Nephron (organoid): Measurements from ENCODE around the gene LSS.
"Not testable (repeated sequence)": the region's sequence is repeated elsewhere in the genome, so short reads cannot be mapped to it uniquely, and the experiment has no call there.

Source experiments
- H3K27ac Mint-ChIP-seq, 3 experiments: 2 replicates each; pipeline ENCODE4 v1.8.0; 2020; ENCODE audit warnings: mixed read lengths in 3 of 3, mild to moderate bottlenecking in 2 of 3, moderate library complexity in 1 of 3
- H3K27me3 Mint-ChIP-seq: 2 replicates; pipeline ENCODE4 v1.8.0; 2021; ENCODE audit warnings: low read depth, mild to moderate bottlenecking, moderate library complexity, mixed read lengths
- H3K36me3 Mint-ChIP-seq: 2 replicates; pipeline ENCODE4 v1.8.0; 2020; ENCODE audit warnings: low read depth, mixed read lengths
- H3K4me1 Mint-ChIP-seq: 2 replicates; pipeline ENCODE4 v1.8.0; 2020; ENCODE audit warnings: mixed read lengths
- H3K4me3 Mint-ChIP-seq, 3 experiments: 2 replicates each; pipeline ENCODE4 v1.8.0; 2020; ENCODE audit warnings: mild to moderate bottlenecking in 3 of 3, mixed read lengths in 3 of 3, moderate library complexity in 2 of 3
- H3K9me3 Mint-ChIP-seq: 2 replicates; pipeline ENCODE4 v1.8.0; 2020; ENCODE audit warnings: mixed read lengths
- CTCF ChIP-seq, 3 experiments: fragments of 200-600 bp; sonication (generic); IDR thresholded peaks; one replicate each; pipeline ENCODE4 v1.5.0; 2021; ENCODE audit warnings: antibody characterized with exemption in 3 of 3; ENCODE audit not compliant: unreplicated experiment in 3 of 3

LSS gene

GRCh38 chr21:46180778-46181391 lies 47.7 kb downstream of the LSS start:
- Mint-ChIP-seq H3K4me3 (no peak overlapping the region), H3K4me1 (peaks cover 12% of the 10 kb centered on the region)
- TF ChIP-seq CTCF (IDR thresholded peaks at IDR 0.05; ENCODE audit: unreplicated experiment in 3 of 3) = no peak

GRCh38 chr21:46180079-46180722 lies 48.4 kb downstream of the LSS start:
- TF ChIP-seq CTCF (IDR thresholded peaks at IDR 0.05; ENCODE audit: unreplicated experiment in 3 of 3) = no peak
- Mint-ChIP-seq H3K27me3 (no peaks in the 10 kb centered on the region), H3K27ac (peak overlapping the region in 1 of 3 experiments; percentile 50), H3K9me3 (peaks cover 26% of the 10 kb centered on the region), H3K4me3 (peak overlapping the region in 1 of 3 experiments; percentile 6), H3K36me3 (peaks cover 44% of the 10 kb centered on the region), H3K4me1 (peaks cover 7% of the 10 kb centered on the region)

More at GRCh38 chr21:46180778-46181391, 47.7 kb downstream of the LSS start:
- H3K27me3 Mint-ChIP-seq = no peaks in the 10 kb centered on the region
- H3K9me3 Mint-ChIP-seq = peaks cover 19% of the 10 kb centered on the region
- H3K27ac Mint-ChIP-seq = no peak overlapping the region
- peaks cover 38% of the 10 kb centered on the region for H3K36me3 Mint-ChIP-seq

- Mint-ChIP-seq H3K9me3 (peaks cover 31% of the 10 kb centered on the region), H3K27ac (peak overlapping the region in 1 of 3 experiments; percentile 31), H3K4me1 (peaks cover 2% of the 10 kb centered on the region), H3K36me3 (peaks cover 49% of the 10 kb centered on the region), H3K27me3 (no peaks in the 10 kb centered on the region), H3K4me3 (peak overlapping the region in 1 of 3 experiments; percentile 30)
- TF ChIP-seq CTCF (IDR thresholded peaks at IDR 0.05; ENCODE audit: unreplicated experiment in 3 of 3) = no peak
These were observed 48.9 kb downstream of the LSS start for GRCh38 chr21:46179708-46180078.

- H3K4me1 Mint-ChIP-seq = no peaks in the 10 kb centered on the region
- no peak overlapping the region for H3K4me3 Mint-ChIP-seq
- H3K27me3 Mint-ChIP-seq = no peaks in the 10 kb centered on the region
- TF ChIP-seq CTCF (IDR thresholded peaks at IDR 0.05; ENCODE audit: unreplicated experiment in 3 of 3) = no peak
- H3K27ac Mint-ChIP-seq = no peak overlapping the region
- peaks cover 54% of the 10 kb centered on the region for H3K36me3 Mint-ChIP-seq
- H3K9me3 Mint-ChIP-seq = peaks cover 36% of the 10 kb centered on the region
These were observed 49.6 kb downstream of the LSS start for GRCh38 chr21:46178961-46179360.

- Mint-ChIP-seq H3K9me3 (peaks cover 49% of the 10 kb centered on the region), H3K36me3 (peaks cover 71% of the 10 kb centered on the region)
- not testable (repeated sequence) for H3K4me1 Mint-ChIP-seq, H3K27me3 Mint-ChIP-seq, H3K27ac Mint-ChIP-seq, H3K4me3 Mint-ChIP-seq
These were observed 52.0 kb downstream of the LSS start for GRCh38 chr21:46176443-46177129.

- Mint-ChIP-seq H3K9me3 (peaks cover 49% of the 10 kb centered on the region), H3K4me1 (no peaks in the 10 kb centered on the region), H3K27me3 (no peaks in the 10 kb centered on the region), H3K36me3 (peaks cover 57% of the 10 kb centered on the region), H3K27ac (no peak overlapping the region), H3K4me3 (no peak overlapping the region)
- no peak for TF ChIP-seq CTCF (IDR thresholded peaks at IDR 0.05; ENCODE audit: unreplicated experiment in 3 of 3)
These were observed 55.0 kb downstream of the LSS start for GRCh38 chr21:46173573-46173972.
